KMS-11 (cell line): ENCODE results near the gene DISP3.

Source experiments
- H2AFZ ChIP-seq: fragments of 200-600 bp; sonication (generic); 2 replicates; pipeline ENCODE4 v1.6.1; 2016; ENCODE audit warnings: antibody characterized with exemption, mixed run types, low read depth
- H3K27ac ChIP-seq: fragments of 200-600 bp; sonication (generic); 2 replicates; pipeline ENCODE4 v1.6.1; 2016; ENCODE audit warnings: mild to moderate bottlenecking, mixed run types
- H3K27me3 ChIP-seq: fragments of 200-600 bp; sonication (generic); 2 replicates; pipeline ENCODE4 v1.6.1; 2017; ENCODE audit warnings: mild to moderate bottlenecking, low read depth, mixed run types, moderate library complexity; ENCODE audit not compliant: insufficient read depth
- H3K36me3 ChIP-seq: fragments of 200-600 bp; sonication (generic); 2 replicates; pipeline ENCODE4 v1.6.1; 2017; ENCODE audit warnings: mild to moderate bottlenecking, mixed run types; ENCODE audit not compliant: insufficient read depth
- H3K4me1 ChIP-seq: fragments of 200-600 bp; sonication (generic); 2 replicates; pipeline ENCODE4 v1.6.1; 2016; ENCODE audit warnings: mild to moderate bottlenecking, low read depth, mixed run types; ENCODE audit not compliant: poor library complexity, severe bottlenecking
- H3K4me2 ChIP-seq: fragments of 200-600 bp; sonication (generic); 2 replicates; pipeline ENCODE4 v1.7.0; 2016; ENCODE audit warnings: mild to moderate bottlenecking, mixed run types
- H3K4me3 ChIP-seq: fragments of 200-600 bp; sonication (generic); IDR thresholded peaks from 2 replicates; pipeline ENCODE4 v1.6.1; 2017; ENCODE audit warnings: low read depth, low read length, mixed read lengths; ENCODE audit not compliant: insufficient read depth
- H3K79me2 ChIP-seq: fragments of 200-600 bp; sonication (generic); 2 replicates; pipeline ENCODE4 v1.6.1; 2016; ENCODE audit warnings: low read depth, mixed run types; ENCODE audit not compliant: insufficient read depth
- H3K9ac ChIP-seq: fragments of 200-600 bp; sonication (generic); 2 replicates; pipeline ENCODE4 v1.6.1; 2016; ENCODE audit warnings: mild to moderate bottlenecking, mixed run types
- H4K20me1 ChIP-seq: fragments of 200-600 bp; sonication (generic); 2 replicates; pipeline ENCODE4 v1.6.1; 2016; ENCODE audit warnings: mild to moderate bottlenecking, mixed run types; ENCODE audit not compliant: insufficient read depth
- TF ChIP-seq, protein P1 (sequence below): fragments of 200-600 bp; sonication (generic); conservative IDR thresholded peaks from 2 replicates; pipeline ENCODE4 v1.6.1; 2017; ENCODE audit warnings: low read depth, mild to moderate bottlenecking, antibody characterized with exemption, low read length, moderate library complexity, mixed read lengths

Gene DISP3

DNA sequence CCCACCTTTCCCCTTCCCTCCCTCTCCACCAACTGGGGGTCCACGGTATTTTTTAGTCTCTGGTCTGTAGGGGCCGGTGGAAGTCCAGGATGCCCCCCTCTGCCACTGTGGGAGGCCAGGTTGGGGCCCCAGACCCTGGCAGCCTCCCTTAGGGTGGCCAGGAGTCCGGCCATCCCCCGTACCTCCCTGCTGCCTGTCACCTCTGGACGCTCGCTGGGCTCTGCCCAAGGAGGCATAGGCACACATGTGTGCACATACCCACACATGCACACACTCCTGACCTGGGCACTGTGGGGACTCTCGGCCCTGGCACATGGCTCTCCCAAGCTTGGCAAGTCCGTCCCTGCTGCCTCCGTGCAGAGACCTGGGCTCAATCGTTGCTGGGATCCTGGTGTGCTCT is 53.0 kb downstream of the DISP3 start:
- no peaks in the 10 kb centered on the region; the same call in 1 of the 2 replicates for H3K27me3 ChIP-seq
- no peak overlapping the region for H3K9ac ChIP-seq
- no peaks in the 10 kb centered on the region for H4K20me1 ChIP-seq
- H3K27ac ChIP-seq = no peak overlapping the region
- H3K4me2 ChIP-seq = no peak overlapping the region
- H3K79me2 ChIP-seq = no peaks in the 10 kb centered on the region
- H3K36me3 ChIP-seq = no peaks in the 10 kb centered on the region
- H2AFZ ChIP-seq = no peak overlapping the region
- no peak overlapping the region for H3K4me3 ChIP-seq
- TF ChIP-seq, protein P1, sequence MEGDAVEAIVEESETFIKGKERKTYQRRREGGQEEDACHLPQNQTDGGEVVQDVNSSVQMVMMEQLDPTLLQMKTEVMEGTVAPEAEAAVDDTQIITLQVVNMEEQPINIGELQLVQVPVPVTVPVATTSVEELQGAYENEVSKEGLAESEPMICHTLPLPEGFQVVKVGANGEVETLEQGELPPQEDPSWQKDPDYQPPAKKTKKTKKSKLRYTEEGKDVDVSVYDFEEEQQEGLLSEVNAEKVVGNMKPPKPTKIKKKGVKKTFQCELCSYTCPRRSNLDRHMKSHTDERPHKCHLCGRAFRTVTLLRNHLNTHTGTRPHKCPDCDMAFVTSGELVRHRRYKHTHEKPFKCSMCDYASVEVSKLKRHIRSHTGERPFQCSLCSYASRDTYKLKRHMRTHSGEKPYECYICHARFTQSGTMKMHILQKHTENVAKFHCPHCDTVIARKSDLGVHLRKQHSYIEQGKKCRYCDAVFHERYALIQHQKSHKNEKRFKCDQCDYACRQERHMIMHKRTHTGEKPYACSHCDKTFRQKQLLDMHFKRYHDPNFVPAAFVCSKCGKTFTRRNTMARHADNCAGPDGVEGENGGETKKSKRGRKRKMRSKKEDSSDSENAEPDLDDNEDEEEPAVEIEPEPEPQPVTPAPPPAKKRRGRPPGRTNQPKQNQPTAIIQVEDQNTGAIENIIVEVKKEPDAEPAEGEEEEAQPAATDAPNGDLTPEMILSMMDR = no peak
- H3K4me1 ChIP-seq = no peaks in the 10 kb centered on the region

GRCh38 chr1:11533790-11534787 is 55.1 kb downstream of the DISP3 start:
- no peak overlapping the region for H3K4me3 ChIP-seq
- H3K27me3 ChIP-seq = no peaks in the 10 kb centered on the region; the same call in 1 of the 2 replicates
- no peak overlapping the region for H3K9ac ChIP-seq
- no peak overlapping the region for H2AFZ ChIP-seq
- H3K27ac ChIP-seq = no peak overlapping the region
- no peaks in the 10 kb centered on the region for H3K36me3 ChIP-seq
- TF ChIP-seq, protein P1 = no peak
- H3K79me2 ChIP-seq = no peaks in the 10 kb centered on the region
- no peaks in the 10 kb centered on the region for H4K20me1 ChIP-seq
- H3K4me1 ChIP-seq = no peaks in the 10 kb centered on the region
- no peak overlapping the region for H3K4me2 ChIP-seq

DNA sequence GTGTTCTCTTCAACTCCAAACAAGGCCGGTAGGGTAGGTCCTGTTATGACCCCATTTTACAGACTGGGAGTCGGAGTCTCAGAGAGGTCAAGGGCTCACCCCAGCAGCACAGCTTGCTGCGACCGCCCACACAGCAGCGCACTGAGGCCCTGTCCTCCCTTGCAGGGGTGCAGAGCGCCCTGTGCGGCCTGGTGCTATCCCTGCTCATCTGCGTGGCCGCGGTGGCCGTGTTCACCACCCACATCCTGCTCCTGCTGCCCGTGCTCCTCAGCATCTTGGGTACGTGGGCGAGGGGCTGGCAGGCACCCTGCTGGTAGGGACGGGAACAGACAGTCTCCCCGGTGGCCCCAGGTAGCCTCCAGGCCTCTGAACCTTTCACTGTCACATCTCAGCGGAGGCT is 55.9 kb downstream of the DISP3 start:
- TF ChIP-seq, protein P1 = no peak
- no peak overlapping the region for H3K4me2 ChIP-seq
- no peaks in the 10 kb centered on the region for H3K36me3 ChIP-seq
- H3K9ac ChIP-seq = no peak overlapping the region
- H4K20me1 ChIP-seq = no peaks in the 10 kb centered on the region
- peaks cover 1% of the 10 kb centered on the region; the same call in 1 of the 2 replicates for H3K27me3 ChIP-seq
- H3K4me1 ChIP-seq = no peaks in the 10 kb centered on the region
- no peaks in the 10 kb centered on the region for H3K79me2 ChIP-seq
- H2AFZ ChIP-seq = no peak overlapping the region
- no peak overlapping the region for H3K27ac ChIP-seq
- no peak overlapping the region for H3K4me3 ChIP-seq

GRCh38 chr1:11535316-11535715 is 56.4 kb downstream of the DISP3 start:
- no peaks in the 10 kb centered on the region for H3K36me3 ChIP-seq
- H2AFZ ChIP-seq = no peak overlapping the region
- peaks cover 6% of the 10 kb centered on the region; the same call in 1 of the 2 replicates for H3K27me3 ChIP-seq
- H3K4me1 ChIP-seq = no peaks in the 10 kb centered on the region
- no peak overlapping the region for H3K4me3 ChIP-seq
- no peaks in the 10 kb centered on the region for H4K20me1 ChIP-seq
- TF ChIP-seq, protein P1 = no peak
- H3K9ac ChIP-seq = no peak overlapping the region
- no peaks in the 10 kb centered on the region for H3K79me2 ChIP-seq
- H3K4me2 ChIP-seq = no peak overlapping the region
- no peak overlapping the region for H3K27ac ChIP-seq
